K562 (cell line): ENCODE results near the gene NOP16. TPM values are rescaled to one million over a fixed set of nuclear protein-coding genes. Genes with fewer than 3 reads are reported as not detected.

Source experiments
- ATF1 ChIP-seq, 2 experiments: fragments of 450-650 bp in 1 of 2; IDR thresholded peaks; 2 replicates each; pipeline ENCODE4 v1.6.1; 2016; ENCODE audit warnings: missing compliant biosample characterization in 1 of 2, missing genetic modification characterization in 1 of 2
- BRD9 ChIP-seq: fragments of 450-650 bp; IDR thresholded peaks from 2 replicates; pipeline ENCODE4 v1.6.1; 2018; ENCODE audit warnings: low read depth; ENCODE audit not compliant: partially characterized antibody
- CBX8 ChIP-seq: fragments of 200-600 bp; sonication (generic); IDR thresholded peaks from 2 replicates; pipeline ENCODE4 v1.6.1; 2012; ENCODE audit warnings: borderline replicate concordance, mixed run types, low read depth, mild to moderate bottlenecking, moderate library complexity, mixed read lengths, low read length, control low read depth, inconsistent platforms; ENCODE audit not compliant: poor library complexity, severe bottlenecking; ENCODE audit errors: extremely low read depth
- FOXJ2 ChIP-seq: fragments of 200-800 bp; sonication (Bioruptor generic); IDR thresholded peaks from 2 replicates; pipeline ENCODE4 v1.6.1; 2016; ENCODE audit warnings: missing genetic modification characterization, missing compliant biosample characterization
- PTTG1 ChIP-seq: fragments of 450-650 bp; IDR thresholded peaks from 2 replicates; pipeline ENCODE4 v1.6.1; 2016; ENCODE audit warnings: low read depth, mild to moderate bottlenecking, missing genetic modification characterization, missing compliant biosample characterization
- RBM22 ChIP-seq: fragments of 200-400 bp; formaldehyde crosslinking; IDR thresholded peaks from 2 replicates; pipeline ENCODE4 v1.6.1; 2018; ENCODE audit warnings: low read length, low read depth; ENCODE audit not compliant: poor library complexity, severe bottlenecking
- SMAD2 ChIP-seq: fragments of 150-350 bp; IDR thresholded peaks from 2 replicates; pipeline ENCODE4 v1.6.1; 2014; ENCODE audit warnings: low read depth, mild to moderate bottlenecking, low read length
- SMARCA5 ChIP-seq: fragments of 450-650 bp; IDR thresholded peaks from 2 replicates; pipeline ENCODE4 v1.6.1; 2016
- TCFL5 ChIP-seq: fragments of 250-450 bp; sonication (Bioruptor Pico); conservative IDR thresholded peaks from 2 replicates; pipeline ENCODE4 v1.6.1; 2021; ENCODE audit warnings: mild to moderate bottlenecking, moderate library complexity, matching md5 sums
- TEAD1 ChIP-seq, 2 experiments: fragments of 450-650 bp in 1 of 2; sonication (generic) in 1 of 2; formaldehyde crosslinking; IDR thresholded peaks; 2 replicates each; pipeline versions ENCODE4 v1.4.0 to v1.8.0; 2020 to 2022; ENCODE audit warnings: mild to moderate bottlenecking in 2 of 2, missing genetic modification reagents in 1 of 2
- TSC22D4 ChIP-seq: fragments of 450-650 bp; IDR thresholded peaks from 2 replicates; pipeline ENCODE4 v1.6.1; 2016; ENCODE audit warnings: missing genetic modification characterization, missing biosample characterization, control low read depth
- ZNF780A ChIP-seq: fragments of 250-450 bp; sonication (Bioruptor Pico); IDR thresholded peaks from 2 replicates; pipeline ENCODE4 v1.5.0; 2021; ENCODE audit warnings: mild to moderate bottlenecking
- polyA plus RNA-seq, 8 experiments: library from polyadenylated mRNA; depleted of rRNA in 4 of 8; stranded (reverse) in 5 of 8; unstranded in 3 of 8; fragments of >200 nt; fragmentation: Nextera tagmentation in 2 of 8; fragmentation: Illumina TruSeq in 1 of 8; extraction: Ambion mirVana in 2 of 8; extraction: Trizol in 1 of 8; gene quantifications; 2 replicates each; pipeline versions ENCODE4 v1.2.1 to v1.2.3, GENCODE V29; 2011 to 2014; ENCODE audit warnings: inconsistent platforms in 1 of 8, missing spikeins in 1 of 8
- total RNA-seq, 7 experiments: library from RNA; depleted of rRNA in 6 of 7; stranded (reverse); fragments of >200 nt in 6 of 7; fragmentation: Illumina TruSeq in 2 of 7; extraction: Trizol in 2 of 7; gene quantifications; 2 replicates each; pipeline versions ENCODE4 v1.2.1 to v1.2.3, GENCODE V29; 2011 to 2021; ENCODE audit warnings: low replicate concordance in 1 of 7
- TF ChIP-seq, protein P1 (sequence below): IDR thresholded peaks from 2 replicates; pipeline ENCODE4 v1.6.1; 2011; ENCODE audit warnings: borderline replicate concordance, low read depth, mild to moderate bottlenecking, moderate library complexity, low read length; ENCODE audit not compliant: insufficient read depth, poor library complexity, severe bottlenecking
- TF ChIP-seq, protein P2 (sequence below): sonication (generic); formaldehyde crosslinking; IDR thresholded peaks from 2 replicates; pipeline ENCODE4 v1.9.0; 2022; ENCODE audit warnings: mild to moderate bottlenecking, missing genetic modification reagents
- TF ChIP-seq, protein P3 (sequence below): fragments of 450-650 bp; IDR thresholded peaks from 2 replicates; pipeline ENCODE4 v1.6.1; 2018; ENCODE audit not compliant: partially characterized antibody
- TF ChIP-seq, protein P4 (sequence below): fragments of 250-450 bp; sonication (Bioruptor Pico); IDR thresholded peaks from 2 replicates; pipeline ENCODE4 v1.8.0; 2021; ENCODE audit warnings: mild to moderate bottlenecking, moderate library complexity
- TF ChIP-seq, protein P5 (sequence below): fragments of 450-650 bp; formaldehyde crosslinking; IDR thresholded peaks from 2 replicates; pipeline ENCODE4 v1.4.0; 2020; ENCODE audit warnings: mild to moderate bottlenecking, moderate library complexity

Gene NOP16
- total and polyA plus RNA-seq, 9 of the 15 experiments (the other 6 are each of a cell fraction or from before 2014, with no cell fraction given): 92.5 to 342 (median 148) TPM

DNA sequence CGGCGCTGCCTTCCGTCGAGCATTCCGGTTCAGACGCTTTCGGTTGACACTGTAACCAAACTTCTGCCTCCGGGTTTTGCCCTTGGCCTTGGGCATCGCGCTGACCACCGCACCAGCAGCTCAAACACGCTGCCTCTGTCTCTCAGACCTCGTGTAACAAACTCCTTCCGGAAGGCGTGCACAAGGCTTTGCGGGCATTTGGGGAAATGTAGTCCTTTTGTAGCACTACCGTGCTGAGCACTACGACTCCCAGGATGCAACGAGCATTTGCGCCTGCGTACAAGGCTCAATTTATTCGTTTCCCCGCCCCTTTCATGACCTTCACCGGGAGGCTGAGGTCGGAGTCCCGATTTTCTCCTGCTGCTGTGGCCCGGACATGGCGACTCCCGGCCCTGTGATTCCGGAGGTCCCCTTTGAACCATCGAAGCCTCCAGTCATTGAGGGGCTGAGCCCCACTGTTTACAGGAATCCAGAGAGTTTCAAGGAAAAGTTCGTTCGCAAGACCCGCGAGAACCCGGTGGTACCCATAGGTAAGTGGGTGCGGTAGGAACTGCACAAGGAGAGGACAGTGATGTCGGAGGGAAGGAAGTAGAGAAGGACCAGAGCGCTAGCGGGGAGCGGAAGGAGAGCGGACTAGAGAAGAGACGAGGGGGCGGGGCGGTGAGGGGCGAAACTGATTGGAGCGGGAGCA, at the start of gene NOP16, which contains the start of gene HIGD2A (continued):
- TF ChIP-seq ZNF780A (CRISPR knock-in tag) (no peak), RBM22 (peak; percentile 32), FOXJ2 (tag) (no peak), CBX8 (no peak), TSC22D4 (no peak), ATF1 (CRISPR knock-in tag; IDR thresholded peaks at IDR 0.05) (no peak), ATF1 (tag; IDR thresholded peaks at IDR 0.05) (peak; percentile 87), SMARCA5 (peak; percentile 63; the same call in 1 of the 2 replicates), PTTG1 (tag) (no peak), TCFL5 (CRISPR knock-in tag) (no peak), TEAD1 (CRISPR knock-in tag; IDR thresholded peaks at IDR 0.05) (no peak), SMAD2 (no peak), BRD9 (peak; percentile 54)
- TF ChIP-seq, protein P1, sequence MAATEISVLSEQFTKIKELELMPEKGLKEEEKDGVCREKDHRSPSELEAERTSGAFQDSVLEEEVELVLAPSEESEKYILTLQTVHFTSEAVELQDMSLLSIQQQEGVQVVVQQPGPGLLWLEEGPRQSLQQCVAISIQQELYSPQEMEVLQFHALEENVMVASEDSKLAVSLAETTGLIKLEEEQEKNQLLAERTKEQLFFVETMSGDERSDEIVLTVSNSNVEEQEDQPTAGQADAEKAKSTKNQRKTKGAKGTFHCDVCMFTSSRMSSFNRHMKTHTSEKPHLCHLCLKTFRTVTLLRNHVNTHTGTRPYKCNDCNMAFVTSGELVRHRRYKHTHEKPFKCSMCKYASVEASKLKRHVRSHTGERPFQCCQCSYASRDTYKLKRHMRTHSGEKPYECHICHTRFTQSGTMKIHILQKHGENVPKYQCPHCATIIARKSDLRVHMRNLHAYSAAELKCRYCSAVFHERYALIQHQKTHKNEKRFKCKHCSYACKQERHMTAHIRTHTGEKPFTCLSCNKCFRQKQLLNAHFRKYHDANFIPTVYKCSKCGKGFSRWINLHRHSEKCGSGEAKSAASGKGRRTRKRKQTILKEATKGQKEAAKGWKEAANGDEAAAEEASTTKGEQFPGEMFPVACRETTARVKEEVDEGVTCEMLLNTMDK: peak; percentile 6
- TF ChIP-seq, protein P2, sequence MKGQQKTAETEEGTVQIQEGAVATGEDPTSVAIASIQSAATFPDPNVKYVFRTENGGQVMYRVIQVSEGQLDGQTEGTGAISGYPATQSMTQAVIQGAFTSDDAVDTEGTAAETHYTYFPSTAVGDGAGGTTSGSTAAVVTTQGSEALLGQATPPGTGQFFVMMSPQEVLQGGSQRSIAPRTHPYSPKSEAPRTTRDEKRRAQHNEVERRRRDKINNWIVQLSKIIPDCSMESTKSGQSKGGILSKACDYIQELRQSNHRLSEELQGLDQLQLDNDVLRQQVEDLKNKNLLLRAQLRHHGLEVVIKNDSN (CRISPR knock-in tag): no peak
- TF ChIP-seq, protein P3, sequence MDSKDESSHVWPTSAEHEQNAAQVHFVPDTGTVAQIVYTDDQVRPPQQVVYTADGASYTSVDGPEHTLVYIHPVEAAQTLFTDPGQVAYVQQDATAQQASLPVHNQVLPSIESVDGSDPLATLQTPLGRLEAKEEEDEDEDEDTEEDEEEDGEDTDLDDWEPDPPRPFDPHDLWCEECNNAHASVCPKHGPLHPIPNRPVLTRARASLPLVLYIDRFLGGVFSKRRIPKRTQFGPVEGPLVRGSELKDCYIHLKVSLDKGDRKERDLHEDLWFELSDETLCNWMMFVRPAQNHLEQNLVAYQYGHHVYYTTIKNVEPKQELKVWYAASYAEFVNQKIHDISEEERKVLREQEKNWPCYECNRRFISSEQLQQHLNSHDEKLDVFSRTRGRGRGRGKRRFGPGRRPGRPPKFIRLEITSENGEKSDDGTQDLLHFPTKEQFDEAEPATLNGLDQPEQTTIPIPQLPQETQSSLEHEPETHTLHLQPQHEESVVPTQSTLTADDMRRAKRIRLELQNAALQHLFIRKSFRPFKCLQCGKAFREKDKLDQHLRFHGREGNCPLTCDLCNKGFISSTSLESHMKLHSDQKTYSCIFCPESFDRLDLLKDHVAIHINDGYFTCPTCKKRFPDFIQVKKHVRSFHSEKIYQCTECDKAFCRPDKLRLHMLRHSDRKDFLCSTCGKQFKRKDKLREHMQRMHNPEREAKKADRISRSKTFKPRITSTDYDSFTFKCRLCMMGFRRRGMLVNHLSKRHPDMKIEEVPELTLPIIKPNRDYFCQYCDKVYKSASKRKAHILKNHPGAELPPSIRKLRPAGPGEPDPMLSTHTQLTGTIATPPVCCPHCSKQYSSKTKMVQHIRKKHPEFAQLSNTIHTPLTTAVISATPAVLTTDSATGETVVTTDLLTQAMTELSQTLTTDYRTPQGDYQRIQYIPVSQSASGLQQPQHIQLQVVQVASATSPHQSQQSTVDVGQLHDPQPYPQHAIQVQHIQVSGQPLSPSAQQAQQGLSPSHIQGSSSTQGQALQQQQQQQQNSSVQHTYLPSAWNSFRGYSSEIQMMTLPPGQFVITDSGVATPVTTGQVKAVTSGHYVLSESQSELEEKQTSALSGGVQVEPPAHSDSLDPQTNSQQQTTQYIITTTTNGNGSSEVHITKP: peak; percentile 63
- TF ChIP-seq, protein P4, sequence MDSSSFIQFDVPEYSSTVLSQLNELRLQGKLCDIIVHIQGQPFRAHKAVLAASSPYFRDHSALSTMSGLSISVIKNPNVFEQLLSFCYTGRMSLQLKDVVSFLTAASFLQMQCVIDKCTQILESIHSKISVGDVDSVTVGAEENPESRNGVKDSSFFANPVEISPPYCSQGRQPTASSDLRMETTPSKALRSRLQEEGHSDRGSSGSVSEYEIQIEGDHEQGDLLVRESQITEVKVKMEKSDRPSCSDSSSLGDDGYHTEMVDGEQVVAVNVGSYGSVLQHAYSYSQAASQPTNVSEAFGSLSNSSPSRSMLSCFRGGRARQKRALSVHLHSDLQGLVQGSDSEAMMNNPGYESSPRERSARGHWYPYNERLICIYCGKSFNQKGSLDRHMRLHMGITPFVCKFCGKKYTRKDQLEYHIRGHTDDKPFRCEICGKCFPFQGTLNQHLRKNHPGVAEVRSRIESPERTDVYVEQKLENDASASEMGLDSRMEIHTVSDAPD: no peak
- TF ChIP-seq, protein P5, sequence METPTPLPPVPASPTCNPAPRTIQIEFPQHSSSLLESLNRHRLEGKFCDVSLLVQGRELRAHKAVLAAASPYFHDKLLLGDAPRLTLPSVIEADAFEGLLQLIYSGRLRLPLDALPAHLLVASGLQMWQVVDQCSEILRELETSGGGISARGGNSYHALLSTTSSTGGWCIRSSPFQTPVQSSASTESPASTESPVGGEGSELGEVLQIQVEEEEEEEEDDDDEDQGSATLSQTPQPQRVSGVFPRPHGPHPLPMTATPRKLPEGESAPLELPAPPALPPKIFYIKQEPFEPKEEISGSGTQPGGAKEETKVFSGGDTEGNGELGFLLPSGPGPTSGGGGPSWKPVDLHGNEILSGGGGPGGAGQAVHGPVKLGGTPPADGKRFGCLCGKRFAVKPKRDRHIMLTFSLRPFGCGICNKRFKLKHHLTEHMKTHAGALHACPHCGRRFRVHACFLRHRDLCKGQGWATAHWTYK (CRISPR knock-in tag): no peak
